BJ (cell line): ENCODE results near the gene ARL4C. TPM values are rescaled to one million over a fixed set of nuclear protein-coding genes. Genes with fewer than 3 reads are reported as not detected.

ENCODE experiments used
- CTCF ChIA-PET: fragments of 350-600 bp; formaldehyde crosslinking; extraction: SDS; loops from one replicate; lab custom pipeline; 2021; ENCODE audit warnings: antibody characterized with exemption, inconsistent platforms; lab: Yijun Ruan, JAX
- POLR2A ChIA-PET: fragments of 300-600 bp; sonication (Branson Sonifier 250); formaldehyde crosslinking; extraction: SDS; loops from one replicate; lab custom pipeline; 2021; ENCODE audit warnings: antibody characterized with exemption; lab: Charles Lee
- DNase-seq: peaks from one replicate; pipeline ENCODE4 v3.0.0-alpha.2; 2011; ENCODE audit warnings: low read depth
- H3K27me3 ChIP-seq: 2 replicates; pipeline ENCODE4 v1.6.0; 2011; ENCODE audit warnings: low read length; ENCODE audit not compliant: control insufficient read depth, insufficient read depth
- H3K36me3 ChIP-seq: 2 replicates; pipeline ENCODE4 v1.5.1; 2011; ENCODE audit warnings: low read length; ENCODE audit not compliant: control insufficient read depth, insufficient read depth
- H3K4me3 ChIP-seq: 2 replicates; pipeline ENCODE4 v1.5.1; 2011; ENCODE audit warnings: low read depth, mild to moderate bottlenecking, control low read depth, low read length
- CTCF ChIP-seq: IDR thresholded peaks from 2 replicates; pipeline ENCODE4 v1.5.1; 2011; ENCODE audit warnings: low read depth, mild to moderate bottlenecking, control low read depth, inconsistent platforms, low read length, moderate library complexity; ENCODE audit not compliant: insufficient read depth
- polyA plus RNA-seq: library from polyadenylated mRNA; depleted of rRNA; stranded (reverse); fragments of >200 nt; gene quantifications from 2 replicates; pipeline ENCODE4 v1.2.3, GENCODE V29; 2011

Gene ARL4C
- polyA plus RNA-seq, 1 experiment, result 2.1 TPM

- POLR2A ChIA-PET, result no interaction called here
- DNase-seq, result no peak
- no peak for TF ChIP-seq CTCF
- Histone ChIP-seq H3K4me3 (no peak overlapping the region), H3K36me3 (no peaks in the 10 kb centered on the region), H3K27me3 (peaks cover 8% of the 10 kb centered on the region)
- CTCF ChIA-PET, result interaction anchor here (1.0 kb wide), 1 partner anchor 8 kb away, joined by 3 read pairs; no protein-coding TSS in a partner anchor
Measured at GRCh38 chr2:234526711-234527110, 29.8 kb upstream of the ARL4C start.

- no peaks in the 10 kb centered on the region for H3K36me3 ChIP-seq
- TF ChIP-seq CTCF, result no peak
- no peak for DNase-seq
- POLR2A ChIA-PET, result no interaction called here
- no peak overlapping the region for H3K4me3 ChIP-seq
- CTCF ChIA-PET, result interaction anchor here (1.0 kb wide), 1 partner anchor 20 kb away, joined by 5 read pairs; no protein-coding TSS in a partner anchor
- H3K27me3 ChIP-seq, result peaks cover 2% of the 10 kb centered on the region; the same call in 1 of the 2 replicates
Measured at GRCh38 chr2:234521536-234521935, 24.7 kb upstream of the ARL4C start.

- no peak for DNase-seq
- Histone ChIP-seq H3K4me3 (no peak overlapping the region), H3K27me3 (peaks cover 2% of the 10 kb centered on the region; the same call in 1 of the 2 replicates), H3K36me3 (no peaks in the 10 kb centered on the region)
- no peak for TF ChIP-seq CTCF
- ChIA-PET CTCF (interaction anchor here (0.6 to 1.6 kb wide), 2 partner anchors 17 to 1925 kb away, joined by 3 to 4 read pairs; no protein-coding TSS in a partner anchor), POLR2A (no interaction called here)
Measured at GRCh38 chr2:234518986-234519642, 22.2 kb upstream of the ARL4C start.

GRCh38 chr2:234517971-234518370 is 21.1 kb upstream of the ARL4C start:
- Histone ChIP-seq H3K4me3 (no peak overlapping the region), H3K36me3 (no peaks in the 10 kb centered on the region), H3K27me3 (peaks cover 2% of the 10 kb centered on the region; the same call in 1 of the 2 replicates)
- no peak for TF ChIP-seq CTCF
- no peak for DNase-seq
- ChIA-PET POLR2A (no interaction called here), CTCF (interaction anchor here (1.6 kb wide), 1 partner anchor 18 kb away, joined by 4 read pairs; no protein-coding TSS in a partner anchor)

- no peaks in the 10 kb centered on the region for H3K36me3 ChIP-seq
- no peaks in the 10 kb centered on the region for H3K27me3 ChIP-seq
- no peak for DNase-seq
- no peak overlapping the region for H3K4me3 ChIP-seq
- POLR2A ChIA-PET, result no interaction called here
- TF ChIP-seq CTCF, result no peak
- CTCF ChIA-PET, result no interaction called here
Measured at GRCh38 chr2:234514873-234515638, 18.2 kb upstream of the ARL4C start.
